Renal cortical epithelial cell (primary cell): ENCODE data around the gene KRTAP1-5. TPM values are rescaled to one million over a fixed set of nuclear protein-coding genes. Genes with fewer than 3 reads are reported as not detected.
"Not testable (repeated sequence)": the region's sequence is repeated elsewhere in the genome, so short reads cannot be mapped to it uniquely, and the experiment has no call there.

ENCODE experiments used
- DNase-seq: peaks from one replicate; pipeline ENCODE4 v3.0.0-alpha.2; 2011; ENCODE audit warnings: low read depth
- total RNA-seq: library from RNA; depleted of rRNA; stranded (reverse); fragments of >200 nt; gene quantifications from 2 replicates; pipeline ENCODE4 v1.2.3, GENCODE V29; 2014

KRTAP1-5 gene
- total RNA-seq, 1 donor from 2014 or later, result not detected

- DNase-seq, result no peak
Measured at GRCh38 chr17:41004397-41004796, 22.6 kb downstream of the KRTAP1-5 start.

DNA sequence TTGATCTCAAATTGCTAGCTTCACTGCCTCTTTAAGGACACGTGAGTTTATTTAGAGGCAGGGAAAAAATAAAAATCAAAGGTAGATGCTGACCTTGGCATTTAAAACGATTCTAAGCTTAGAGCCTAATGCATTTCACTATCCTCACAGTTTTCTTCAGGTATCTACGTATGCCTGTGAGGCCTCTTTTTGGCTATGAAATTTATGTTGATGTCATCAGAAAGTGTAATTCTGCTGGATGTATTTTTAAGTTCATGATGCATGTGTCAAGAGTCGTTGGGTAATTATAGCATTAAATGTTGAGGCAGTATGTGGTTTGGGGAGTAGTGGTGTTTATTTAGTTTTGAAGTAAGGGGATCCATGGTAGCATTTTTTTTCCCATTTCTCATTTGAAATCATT lies 23.1 kb downstream of the KRTAP1-5 start:
- no peak for DNase-seq

DNA sequence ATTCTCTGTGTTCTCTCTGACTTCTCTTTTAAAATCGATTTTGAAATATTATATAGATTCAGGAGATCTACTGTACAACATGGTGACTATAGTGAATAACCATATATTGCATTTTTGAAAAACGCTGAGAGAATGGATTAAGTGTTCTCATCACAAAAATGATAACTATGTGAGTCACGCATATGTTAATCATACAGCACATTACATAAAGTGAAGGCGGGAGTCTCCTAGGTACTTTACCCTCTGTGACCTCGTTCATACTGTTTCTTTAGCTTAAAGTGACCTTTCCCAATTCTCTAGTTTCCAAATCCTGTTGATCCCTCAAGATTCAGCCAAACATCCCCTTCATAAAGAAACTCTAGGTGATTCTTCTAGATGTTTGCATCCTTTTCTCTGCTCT lies 24.2 kb downstream of the KRTAP1-5 start:
- DNase-seq, result no peak

DNA sequence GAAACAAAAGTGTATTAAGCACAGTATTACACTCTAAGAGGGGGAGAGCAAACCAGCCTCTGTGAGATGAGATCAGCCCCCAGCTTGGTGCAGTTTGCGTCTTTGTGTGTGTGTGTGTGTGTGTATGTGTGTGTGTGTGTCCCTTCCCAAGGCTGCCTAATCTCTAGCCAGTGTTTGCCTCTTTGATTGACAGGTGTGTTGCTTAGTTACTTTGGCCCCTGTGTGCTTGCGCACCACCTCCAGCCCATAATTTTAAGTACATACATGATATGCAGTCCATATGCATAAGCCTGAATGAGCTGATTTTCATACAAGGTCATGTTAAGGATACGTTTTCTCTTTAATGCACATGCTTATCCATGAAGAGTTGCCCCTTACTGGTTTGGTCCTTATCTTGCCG lies 25.2 kb downstream of the KRTAP1-5 start:
- DNase-seq, result no peak

GRCh38 chr17:40999563-40999962 lies 27.4 kb downstream of the KRTAP1-5 start, which contains the start of gene KRTAP3-2:
TSS of gene KRTAP3-2 (minus strand) at chr17:40999906. CDS start at chr17:40999853, 53 bp downstream.
- not testable (repeated sequence) for DNase-seq

GRCh38 chr17:40997361-40997760 lies 29.6 kb downstream of the KRTAP1-5 start:
- DNase-seq, result no peak

DNA sequence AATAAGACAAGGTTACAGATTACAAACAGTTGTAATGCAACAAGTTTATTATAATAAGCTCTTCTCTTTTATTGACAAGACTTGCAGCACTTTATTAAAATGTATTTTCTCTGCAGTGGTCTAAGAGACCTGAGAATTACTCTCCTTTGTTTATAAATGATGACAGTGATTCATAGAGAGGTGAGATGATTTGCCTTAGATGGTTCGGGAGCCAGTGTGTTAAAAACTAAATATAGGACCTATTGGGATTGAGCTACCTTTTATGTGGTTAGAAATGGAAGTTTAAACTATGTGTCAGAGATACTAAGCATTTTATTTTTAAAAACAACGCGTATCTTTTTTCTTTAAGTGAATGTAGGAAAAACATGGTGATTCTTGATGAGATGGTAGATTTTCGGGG lies 30.2 kb downstream of the KRTAP1-5 start:
- DNase-seq, result no peak

GRCh38 chr17:40995116-40995515 lies 31.9 kb downstream of the KRTAP1-5 start:
- DNase-seq, result no peak

DNA sequence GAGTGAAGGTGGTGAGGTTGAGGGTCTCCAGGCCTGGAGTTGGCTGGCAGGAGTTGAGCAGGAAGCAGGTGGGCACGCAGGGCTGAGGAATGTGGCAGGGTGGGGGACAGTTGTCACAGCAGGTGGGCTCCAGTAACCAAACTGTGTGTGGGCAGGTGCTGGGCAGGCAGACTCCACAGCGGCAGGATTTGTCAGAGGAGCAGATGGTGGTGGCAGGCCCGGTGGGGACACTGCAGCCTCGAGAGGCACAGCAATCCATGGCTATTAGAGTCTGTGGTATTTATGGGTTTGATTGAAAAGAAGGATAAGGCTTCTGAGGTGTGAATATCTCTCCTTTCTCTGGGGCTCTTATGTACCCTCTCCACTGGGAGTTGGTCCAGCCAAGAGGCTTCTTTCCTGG lies 33.2 kb downstream of the KRTAP1-5 start, which contains the start of gene KRTAP3-3:
KRTAP3-3 (minus strand) TSS at position 326 of the 400 bp plus-strand sequence; CDS start at position 259, 67 bp downstream.
- DNase-seq, result no peak

DNA sequence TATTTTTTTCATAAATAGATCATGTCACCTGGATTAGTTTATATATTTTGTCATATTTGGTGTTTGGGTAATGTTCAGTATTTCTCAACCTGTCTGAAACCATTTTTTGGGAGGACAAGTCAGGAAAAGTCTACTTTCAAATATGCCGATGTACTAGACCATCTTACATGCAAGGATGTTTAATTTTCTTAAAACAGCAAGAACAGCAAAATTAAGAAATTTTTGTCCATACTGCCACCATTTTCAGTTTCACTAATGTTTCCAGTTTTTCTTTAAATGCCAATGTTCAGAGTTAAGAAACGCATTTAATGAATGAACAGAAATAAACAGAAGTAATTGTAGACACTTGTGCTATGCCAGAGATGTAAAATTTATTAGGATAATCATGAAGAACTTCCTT lies 33.9 kb downstream of the KRTAP1-5 start:
- no peak for DNase-seq

DNA sequence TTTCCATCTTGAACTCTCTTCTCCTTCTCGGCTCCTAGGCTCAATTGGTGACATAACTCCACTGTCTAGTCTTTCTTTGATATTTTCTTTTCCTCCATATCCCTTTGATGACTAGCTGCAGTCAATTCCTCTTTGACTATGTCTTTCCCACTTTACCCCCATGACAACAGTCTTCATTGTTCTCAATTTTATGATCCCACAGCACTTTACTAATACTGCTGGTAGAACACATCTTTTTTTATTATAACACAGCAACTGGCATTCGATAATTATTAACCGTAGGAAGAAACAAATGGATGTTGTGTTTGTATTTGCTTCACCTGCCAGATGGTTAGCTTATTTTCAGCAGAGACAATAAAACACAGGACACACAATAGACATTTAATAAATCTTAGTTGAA lies 34.3 kb downstream of the KRTAP1-5 start:
- no peak for DNase-seq

- no peak for DNase-seq
Measured at GRCh38 chr17:40986920-40987319, 40.1 kb downstream of the KRTAP1-5 start.

DNA sequence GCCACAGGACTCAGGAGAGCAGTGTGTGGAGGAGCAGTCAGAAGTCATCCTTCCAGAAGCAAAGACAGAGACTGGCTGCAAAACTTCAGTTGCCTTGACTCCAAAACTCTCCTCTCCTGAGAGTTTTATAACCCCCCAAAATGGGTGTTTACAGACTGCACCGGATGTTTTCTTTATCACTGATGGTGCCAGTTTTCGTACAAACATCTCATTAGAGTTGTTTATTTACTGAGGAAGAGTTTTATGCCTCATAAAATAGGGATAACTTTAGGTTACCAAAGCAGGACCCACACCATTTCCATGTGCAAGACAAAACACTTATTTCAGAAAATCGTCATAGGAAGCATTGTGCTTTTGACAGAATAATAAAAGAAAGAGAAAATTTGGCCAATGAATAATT lies 42.8 kb downstream of the KRTAP1-5 start, which contains the start of gene KRT40:
KRT40 (minus strand) TSS at position 101 of the 400 bp plus-strand sequence; CDS start at position 48, 53 bp downstream.
- no peak for DNase-seq

- no peak for DNase-seq
Measured at GRCh38 chr17:40981115-40981514, 45.9 kb downstream of the KRTAP1-5 start.

GRCh38 chr17:40980596-40980995 lies 46.4 kb downstream of the KRTAP1-5 start:
- DNase-seq, result no peak

- DNase-seq, result no peak
Measured at GRCh38 chr17:40980117-40980516, 46.9 kb downstream of the KRTAP1-5 start.

GRCh38 chr17:40978575-40979151 lies 48.3 kb downstream of the KRTAP1-5 start:
- no peak for DNase-seq

Other genes with a start within 250 kb of the KRTAP1-5 start
- gene KRT27, start 244.7 kb downstream of the KRTAP1-5 start, total RNA-seq, result not detected in 2 replicates
- gene KRT28, start 227.2 kb downstream of the KRTAP1-5 start, total RNA-seq, result not detected in 2 replicates
- 3.6 and 4.6 TPM in 2 replicates for gene KRT10, start 204.6 kb downstream of the KRTAP1-5 start, total RNA-seq
- not detected in 2 replicates for gene KRT12, start 160.0 kb downstream of the KRTAP1-5 start, total RNA-seq
- gene KRT20, start 142.0 kb downstream of the KRTAP1-5 start, total RNA-seq, result not detected in 2 replicates
- 1.2 and 68.1 TPM in 2 replicates for gene KRT23, start 89.6 kb downstream of the KRTAP1-5 start, total RNA-seq
- not detected in 2 replicates for gene KRT39, start 60.3 kb downstream of the KRTAP1-5 start, total RNA-seq
- gene KRT40, start 42.9 kb downstream of the KRTAP1-5 start, total RNA-seq, result not detected in 2 replicates
- gene KRTAP3-3, start 33.0 kb downstream of the KRTAP1-5 start, total RNA-seq, result not detected in 2 replicates
- gene KRTAP3-2, start 27.3 kb downstream of the KRTAP1-5 start, total RNA-seq, result not detected in 2 replicates
- not detected in 2 replicates for gene KRTAP3-1, start 18.1 kb downstream of the KRTAP1-5 start, total RNA-seq
- gene KRTAP1-4, start 3.0 kb upstream of the KRTAP1-5 start, total RNA-seq, result not detected in 2 replicates
- not detected in 2 replicates for gene KRTAP1-3, start 7.7 kb upstream of the KRTAP1-5 start, total RNA-seq
- gene KRTAP1-1, start 14.2 kb upstream of the KRTAP1-5 start, total RNA-seq, result 0.25 and 0.35 TPM in 2 replicates
- gene KRTAP2-1, start 20.1 kb upstream of the KRTAP1-5 start, total RNA-seq, result not detected in 2 replicates
- gene KRTAP2-2, start 28.0 kb upstream of the KRTAP1-5 start, total RNA-seq, result 0.15 TPM in 1 of 2 replicates, not detected in the other
- 0.55 and 5.9 TPM in 2 replicates for gene KRTAP2-3, start 32.9 kb upstream of the KRTAP1-5 start, total RNA-seq
- gene KRTAP2-4, start 38.7 kb upstream of the KRTAP1-5 start, total RNA-seq, result not detected in 2 replicates
- gene KRTAP4-7, start 56.9 kb upstream of the KRTAP1-5 start, total RNA-seq, result not detected in 2 replicates
- not detected in 2 replicates for gene KRTAP4-8, start 70.9 kb upstream of the KRTAP1-5 start, total RNA-seq
- gene KRTAP4-16, start 75.0 kb upstream of the KRTAP1-5 start, total RNA-seq, result not detected in 2 replicates
- not detected in 2 replicates for gene KRTAP4-9, start 78.2 kb upstream of the KRTAP1-5 start, total RNA-seq
- not detected in 2 replicates for gene KRTAP4-11, start 91.2 kb upstream of the KRTAP1-5 start, total RNA-seq
- gene KRTAP4-12, start 97.0 kb upstream of the KRTAP1-5 start, total RNA-seq, result not detected in 2 replicates
- gene KRTAP4-6, start 113.3 kb upstream of the KRTAP1-5 start, total RNA-seq, result not detected in 2 replicates
- not detected in 2 replicates for gene KRTAP4-5, start 122.6 kb upstream of the KRTAP1-5 start, total RNA-seq
- gene KRTAP4-4, start 133.5 kb upstream of the KRTAP1-5 start, total RNA-seq, result not detected in 2 replicates
- not detected in 2 replicates for gene KRTAP4-3, start 141.0 kb upstream of the KRTAP1-5 start, total RNA-seq
- not detected in 2 replicates for gene KRTAP4-2, start 151.0 kb upstream of the KRTAP1-5 start, total RNA-seq
- gene KRTAP4-1, start 157.7 kb upstream of the KRTAP1-5 start, total RNA-seq, result not detected in 2 replicates
- gene KRTAP9-1, start 162.7 kb upstream of the KRTAP1-5 start, total RNA-seq, result not detected in 2 replicates
- not detected in 2 replicates for gene KRTAP9-2, start 199.4 kb upstream of the KRTAP1-5 start, total RNA-seq
- gene KRTAP9-3, start 205.2 kb upstream of the KRTAP1-5 start, total RNA-seq, result not detected in 2 replicates
- gene KRTAP9-8, start 210.8 kb upstream of the KRTAP1-5 start, total RNA-seq, result not detected in 2 replicates
- gene KRTAP9-4, start 222.5 kb upstream of the KRTAP1-5 start, total RNA-seq, result not detected in 2 replicates
- gene KRTAP9-9, start 228.2 kb upstream of the KRTAP1-5 start, total RNA-seq, result not detected in 2 replicates
- not detected in 2 replicates for gene KRTAP9-6, start 238.2 kb upstream of the KRTAP1-5 start, total RNA-seq
- gene KRTAP9-7, start 248.5 kb upstream of the KRTAP1-5 start, total RNA-seq, result not detected in 2 replicates